WERI-Rb-1 (cell line): ENCODE results near the gene LRRC8E.
"Not testable (repeated sequence)": the region's sequence is repeated elsewhere in the genome, so short reads cannot be mapped to it uniquely, and the experiment has no call there.

Experiments used
- DNase-seq: peaks from one replicate; pipeline ENCODE4 v3.0.0-alpha.2; 2020
- H3K27ac ChIP-seq: fragments of 250-450 bp; sonication (Bioruptor Pico); 2 replicates; pipeline ENCODE4 v1.5.1; 2020; ENCODE audit warnings: mild to moderate bottlenecking, moderate library complexity
- H3K27me3 ChIP-seq: fragments of 250-450 bp; sonication (Bioruptor Pico); 2 replicates; pipeline ENCODE4 v1.5.1; 2021; ENCODE audit warnings: mild to moderate bottlenecking, low read depth, moderate library complexity; ENCODE audit not compliant: insufficient read depth, severe bottlenecking
- H3K36me3 ChIP-seq: fragments of 250-450 bp; sonication (Bioruptor Pico); 2 replicates; pipeline ENCODE4 v1.5.1; 2020; ENCODE audit warnings: mild to moderate bottlenecking, moderate library complexity
- H3K4me3 ChIP-seq: 2 replicates; pipeline ENCODE4 v1.5.1; 2011; ENCODE audit warnings: low read depth, mild to moderate bottlenecking, control low read depth, low read length
- H3K9me3 ChIP-seq: fragments of 250-450 bp; sonication (Bioruptor Pico); 2 replicates; pipeline ENCODE4 v1.5.1; 2021; ENCODE audit warnings: mild to moderate bottlenecking, moderate library complexity; ENCODE audit not compliant: severe bottlenecking
- CTCF ChIP-seq: IDR thresholded peaks from 2 replicates; pipeline ENCODE4 v1.5.1; 2011; ENCODE audit warnings: low read depth, mild to moderate bottlenecking, control low read depth, inconsistent platforms, low read length

The LRRC8E gene

GRCh38 chr19:7887408-7888144 lies 734 bp upstream of the LRRC8E start:
- Histone ChIP-seq H3K27me3 (no peaks in the 10 kb centered on the region), H3K4me3 (no peak overlapping the region), H3K27ac (no peak overlapping the region), H3K36me3 (no peaks in the 10 kb centered on the region), H3K9me3 (no peaks in the 10 kb centered on the region)
- no peak for DNase-seq
- no peak for TF ChIP-seq CTCF

- Histone ChIP-seq H3K27ac (no peak overlapping the region), H3K27me3 (no peaks in the 10 kb centered on the region), H3K36me3 (no peaks in the 10 kb centered on the region), H3K9me3 (no peaks in the 10 kb centered on the region), H3K4me3 (no peak overlapping the region)
- no peak for TF ChIP-seq CTCF
- DNase-seq = no peak
Measured at GRCh38 chr19:7888826-7889217, 512 bp downstream of the LRRC8E start.

DNA sequence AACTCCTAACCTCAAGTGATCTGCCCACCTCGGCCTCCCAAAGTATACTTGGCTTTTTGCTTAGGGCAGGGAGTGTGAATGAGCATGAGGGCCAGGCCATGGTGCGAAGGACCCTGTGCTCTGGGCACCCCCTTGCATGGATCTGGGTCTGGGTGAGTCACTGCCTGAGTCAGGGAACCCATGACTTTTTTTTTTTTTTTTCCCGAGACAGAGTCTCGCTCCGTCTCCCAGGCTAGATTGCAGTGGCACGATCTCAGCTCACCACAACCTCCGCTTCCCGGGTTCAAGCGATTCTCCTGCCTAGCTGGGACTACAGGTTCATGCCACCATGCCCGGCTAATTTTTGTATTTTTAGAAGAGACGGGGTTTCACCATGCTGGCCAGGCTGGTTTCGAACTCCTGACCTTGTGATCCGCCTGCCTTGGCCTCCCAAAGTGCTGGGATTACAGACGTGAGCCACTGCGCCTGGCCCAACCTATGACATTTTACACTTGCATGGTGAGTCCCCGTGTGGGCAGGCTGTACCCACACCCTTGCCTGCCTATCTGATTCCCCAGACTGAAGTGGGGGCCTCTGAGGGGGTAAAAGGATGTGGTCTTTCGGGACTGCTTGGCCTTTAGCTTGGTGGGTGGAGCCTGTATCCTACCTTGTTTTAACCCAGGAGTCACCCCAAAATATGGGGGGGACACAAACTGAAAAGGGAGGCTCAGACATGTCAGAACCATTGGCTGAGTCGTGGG lies 5.2 kb downstream of the LRRC8E start:
- H3K27me3 ChIP-seq, H3K4me3 ChIP-seq, H3K27ac ChIP-seq, DNase-seq, H3K9me3 ChIP-seq, H3K36me3 ChIP-seq: not testable (repeated sequence)

GRCh38 chr19:7894612-7895309 lies 6.5 kb downstream of the LRRC8E start:
- no peak for DNase-seq
- no peak overlapping the region for H3K27ac ChIP-seq
- no peak for TF ChIP-seq CTCF
- H3K36me3 ChIP-seq = no peaks in the 10 kb centered on the region
- no peaks in the 10 kb centered on the region for H3K27me3 ChIP-seq
- no peaks in the 10 kb centered on the region for H3K9me3 ChIP-seq
- no peak overlapping the region for H3K4me3 ChIP-seq

GRCh38 chr19:7895565-7895964 lies 7.3 kb downstream of the LRRC8E start:
- Histone ChIP-seq H3K27me3 (no peaks in the 10 kb centered on the region), H3K27ac (no peak overlapping the region), H3K9me3 (no peaks in the 10 kb centered on the region), H3K36me3 (no peaks in the 10 kb centered on the region), H3K4me3 (no peak overlapping the region)
- DNase-seq = no peak
- no peak for TF ChIP-seq CTCF

DNA sequence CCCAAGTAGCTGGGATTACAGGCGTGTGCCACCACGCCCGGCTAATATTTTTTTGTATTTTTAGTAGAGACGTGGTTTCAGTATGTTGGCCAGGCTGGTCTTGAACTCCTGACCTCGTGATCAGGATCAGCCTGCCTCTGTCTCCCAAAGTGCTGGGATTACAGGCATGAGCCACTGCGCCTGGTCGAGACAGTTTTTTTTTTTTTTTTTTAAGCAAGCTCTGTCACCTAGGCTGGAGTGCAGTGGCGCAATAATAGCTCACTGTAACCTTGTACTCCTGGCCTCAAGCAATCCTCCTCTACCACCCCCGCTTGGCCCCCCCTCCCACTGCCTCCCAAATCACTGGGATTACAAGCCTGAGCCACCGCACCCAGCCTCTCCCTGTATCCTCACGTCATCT lies 9.0 kb downstream of the LRRC8E start:
- H3K4me3 ChIP-seq = no peak overlapping the region
- no peak overlapping the region for H3K27ac ChIP-seq
- TF ChIP-seq CTCF = no peak
- DNase-seq = no peak
- H3K9me3 ChIP-seq = no peaks in the 10 kb centered on the region
- no peaks in the 10 kb centered on the region for H3K36me3 ChIP-seq
- H3K27me3 ChIP-seq = no peaks in the 10 kb centered on the region
